K562 (cell line): ENCODE measurements around the gene YAP1. TPM values are rescaled to one million over a fixed set of nuclear protein-coding genes. Genes with fewer than 3 reads are reported as not detected.

ENCODE experiments used
- IRF2 ChIP-seq: sonication (generic); formaldehyde crosslinking; IDR thresholded peaks from 2 replicates; pipeline ENCODE4 v1.8.1; 2022; ENCODE audit warnings: mild to moderate bottlenecking, missing genetic modification reagents
- SETDB1 ChIP-seq: IDR thresholded peaks from one replicate; pipeline ENCODE4 v1.6.1; 2012; ENCODE audit warnings: low read length, control low read depth, inconsistent platforms
- SOX6 ChIP-seq: fragments of 450-650 bp; IDR thresholded peaks from 2 replicates; pipeline ENCODE4 v1.6.1; 2014; ENCODE audit warnings: mild to moderate bottlenecking
- ZNF253 ChIP-seq: fragments of 250-450 bp; sonication (Bioruptor Pico); conservative IDR thresholded peaks from 2 replicates; pipeline ENCODE4 v1.6.1; 2021; ENCODE audit warnings: mild to moderate bottlenecking
- polyA plus RNA-seq, 8 experiments: library from polyadenylated mRNA; depleted of rRNA in 4 of 8; stranded (reverse) in 5 of 8; unstranded in 3 of 8; fragments of >200 nt; fragmentation: Nextera tagmentation in 2 of 8; fragmentation: Illumina TruSeq in 1 of 8; extraction: Ambion mirVana in 2 of 8; extraction: Trizol in 1 of 8; gene quantifications; 2 replicates each; pipeline versions ENCODE4 v1.2.1 to v1.2.3, GENCODE V29; 2011 to 2014; ENCODE audit warnings: inconsistent platforms in 1 of 8, missing spikeins in 1 of 8
- total RNA-seq, 7 experiments: library from RNA; depleted of rRNA in 6 of 7; stranded (reverse); fragments of >200 nt in 6 of 7; fragmentation: Illumina TruSeq in 2 of 7; extraction: Trizol in 2 of 7; gene quantifications; 2 replicates each; pipeline versions ENCODE4 v1.2.1 to v1.2.3, GENCODE V29; 2011 to 2021; ENCODE audit warnings: low replicate concordance in 1 of 7
- TF ChIP-seq, protein P1 (sequence below): fragments of 250-450 bp; sonication (Bioruptor Pico); IDR thresholded peaks from 2 replicates; pipeline ENCODE4 v1.5.0; 2022; ENCODE audit warnings: mild to moderate bottlenecking
- TF ChIP-seq, protein P2 (sequence below): sonication (generic); formaldehyde crosslinking; IDR thresholded peaks from 2 replicates; pipeline ENCODE4 v1.8.1; 2023; ENCODE audit warnings: missing genetic modification reagents, mild to moderate bottlenecking, borderline replicate concordance

YAP1 gene
- total and polyA plus RNA-seq, 9 of the 15 experiments (the other 6 are each of a cell fraction or from before 2014, with no cell fraction given) = 0.18 TPM; not detected in 8

DNA sequence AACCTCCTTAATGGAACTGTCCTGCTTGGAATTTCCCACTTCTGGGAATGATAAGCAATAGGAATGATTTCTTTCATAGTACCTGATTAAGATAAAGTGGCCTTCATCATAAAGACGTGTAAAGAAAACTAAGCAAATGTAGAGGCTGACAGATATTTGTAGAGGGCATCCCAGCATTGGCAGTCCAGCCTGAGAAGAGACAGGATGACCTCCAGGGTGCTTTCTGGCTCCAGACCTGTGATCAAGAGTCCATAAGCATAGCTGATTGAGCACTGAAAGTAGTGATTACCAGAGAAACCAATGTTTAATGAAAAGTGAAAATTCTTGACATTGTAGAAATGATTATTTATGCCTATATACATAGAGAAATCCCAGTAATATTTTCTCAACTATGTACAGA, 33.6 kb downstream of the YAP1 start (continued):
- TF ChIP-seq, protein P1, sequence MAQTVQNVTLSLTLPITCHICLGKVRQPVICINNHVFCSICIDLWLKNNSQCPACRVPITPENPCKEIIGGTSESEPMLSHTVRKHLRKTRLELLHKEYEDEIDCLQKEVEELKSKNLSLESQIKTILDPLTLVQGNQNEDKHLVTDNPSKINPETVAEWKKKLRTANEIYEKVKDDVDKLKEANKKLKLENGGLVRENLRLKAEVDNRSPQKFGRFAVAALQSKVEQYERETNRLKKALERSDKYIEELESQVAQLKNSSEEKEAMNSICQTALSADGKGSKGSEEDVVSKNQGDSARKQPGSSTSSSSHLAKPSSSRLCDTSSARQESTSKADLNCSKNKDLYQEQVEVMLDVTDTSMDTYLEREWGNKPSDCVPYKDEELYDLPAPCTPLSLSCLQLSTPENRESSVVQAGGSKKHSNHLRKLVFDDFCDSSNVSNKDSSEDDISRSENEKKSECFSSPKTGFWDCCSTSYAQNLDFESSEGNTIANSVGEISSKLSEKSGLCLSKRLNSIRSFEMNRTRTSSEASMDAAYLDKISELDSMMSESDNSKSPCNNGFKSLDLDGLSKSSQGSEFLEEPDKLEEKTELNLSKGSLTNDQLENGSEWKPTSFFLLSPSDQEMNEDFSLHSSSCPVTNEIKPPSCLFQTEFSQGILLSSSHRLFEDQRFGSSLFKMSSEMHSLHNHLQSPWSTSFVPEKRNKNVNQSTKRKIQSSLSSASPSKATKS (CRISPR knock-in tag) = no peak
- TF ChIP-seq SOX6 (no peak), IRF2 (CRISPR knock-in tag) (no peak), ZNF253 (CRISPR knock-in tag) (no peak), SETDB1 (no peak)
- TF ChIP-seq, protein P2, sequence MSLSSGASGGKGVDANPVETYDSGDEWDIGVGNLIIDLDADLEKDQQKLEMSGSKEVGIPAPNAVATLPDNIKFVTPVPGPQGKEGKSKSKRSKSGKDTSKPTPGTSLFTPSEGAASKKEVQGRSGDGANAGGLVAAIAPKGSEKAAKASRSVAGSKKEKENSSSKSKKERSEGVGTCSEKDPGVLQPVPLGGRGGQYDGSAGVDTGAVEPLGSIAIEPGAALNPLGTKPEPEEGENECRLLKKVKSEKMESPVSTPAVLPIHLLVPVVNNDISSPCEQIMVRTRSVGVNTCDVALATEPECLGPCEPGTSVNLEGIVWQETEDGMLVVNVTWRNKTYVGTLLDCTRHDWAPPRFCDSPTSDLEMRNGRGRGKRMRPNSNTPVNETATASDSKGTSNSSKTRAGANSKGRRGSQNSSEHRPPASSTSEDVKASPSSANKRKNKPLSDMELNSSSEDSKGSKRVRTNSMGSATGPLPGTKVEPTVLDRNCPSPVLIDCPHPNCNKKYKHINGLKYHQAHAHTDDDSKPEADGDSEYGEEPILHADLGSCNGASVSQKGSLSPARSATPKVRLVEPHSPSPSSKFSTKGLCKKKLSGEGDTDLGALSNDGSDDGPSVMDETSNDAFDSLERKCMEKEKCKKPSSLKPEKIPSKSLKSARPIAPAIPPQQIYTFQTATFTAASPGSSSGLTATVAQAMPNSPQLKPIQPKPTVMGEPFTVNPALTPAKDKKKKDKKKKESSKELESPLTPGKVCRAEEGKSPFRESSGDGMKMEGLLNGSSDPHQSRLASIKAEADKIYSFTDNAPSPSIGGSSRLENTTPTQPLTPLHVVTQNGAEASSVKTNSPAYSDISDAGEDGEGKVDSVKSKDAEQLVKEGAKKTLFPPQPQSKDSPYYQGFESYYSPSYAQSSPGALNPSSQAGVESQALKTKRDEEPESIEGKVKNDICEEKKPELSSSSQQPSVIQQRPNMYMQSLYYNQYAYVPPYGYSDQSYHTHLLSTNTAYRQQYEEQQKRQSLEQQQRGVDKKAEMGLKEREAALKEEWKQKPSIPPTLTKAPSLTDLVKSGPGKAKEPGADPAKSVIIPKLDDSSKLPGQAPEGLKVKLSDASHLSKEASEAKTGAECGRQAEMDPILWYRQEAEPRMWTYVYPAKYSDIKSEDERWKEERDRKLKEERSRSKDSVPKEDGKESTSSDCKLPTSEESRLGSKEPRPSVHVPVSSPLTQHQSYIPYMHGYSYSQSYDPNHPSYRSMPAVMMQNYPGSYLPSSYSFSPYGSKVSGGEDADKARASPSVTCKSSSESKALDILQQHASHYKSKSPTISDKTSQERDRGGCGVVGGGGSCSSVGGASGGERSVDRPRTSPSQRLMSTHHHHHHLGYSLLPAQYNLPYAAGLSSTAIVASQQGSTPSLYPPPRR (CRISPR knock-in tag) = no peak
